ENCODE data around the gene ZSCAN5B.

ZSCAN5B gene

DNA sequence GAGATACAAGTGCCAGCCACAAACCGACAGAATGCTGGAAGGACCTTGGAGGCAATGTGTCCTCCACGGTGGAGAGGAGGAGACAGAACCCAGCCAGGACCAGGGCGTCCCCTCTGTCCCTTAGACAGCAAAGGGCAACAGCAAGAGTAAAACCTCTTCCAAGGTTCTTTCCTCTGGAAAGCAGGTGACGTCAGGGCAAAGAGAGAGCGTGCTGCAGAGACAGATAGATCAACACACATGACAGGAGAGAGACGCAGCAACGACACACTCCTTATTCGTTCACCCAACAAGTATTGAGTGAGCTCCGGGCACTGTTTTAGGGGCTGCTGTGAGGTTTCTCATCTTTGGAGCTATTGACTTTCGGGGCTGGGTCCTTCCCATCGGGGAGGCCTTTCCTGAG is 23.0 kb downstream of the ZSCAN5B start:
- no peak for DNase-seq (ENCODE audit: low read depth)
- TF ChIP-seq, protein P1, sequence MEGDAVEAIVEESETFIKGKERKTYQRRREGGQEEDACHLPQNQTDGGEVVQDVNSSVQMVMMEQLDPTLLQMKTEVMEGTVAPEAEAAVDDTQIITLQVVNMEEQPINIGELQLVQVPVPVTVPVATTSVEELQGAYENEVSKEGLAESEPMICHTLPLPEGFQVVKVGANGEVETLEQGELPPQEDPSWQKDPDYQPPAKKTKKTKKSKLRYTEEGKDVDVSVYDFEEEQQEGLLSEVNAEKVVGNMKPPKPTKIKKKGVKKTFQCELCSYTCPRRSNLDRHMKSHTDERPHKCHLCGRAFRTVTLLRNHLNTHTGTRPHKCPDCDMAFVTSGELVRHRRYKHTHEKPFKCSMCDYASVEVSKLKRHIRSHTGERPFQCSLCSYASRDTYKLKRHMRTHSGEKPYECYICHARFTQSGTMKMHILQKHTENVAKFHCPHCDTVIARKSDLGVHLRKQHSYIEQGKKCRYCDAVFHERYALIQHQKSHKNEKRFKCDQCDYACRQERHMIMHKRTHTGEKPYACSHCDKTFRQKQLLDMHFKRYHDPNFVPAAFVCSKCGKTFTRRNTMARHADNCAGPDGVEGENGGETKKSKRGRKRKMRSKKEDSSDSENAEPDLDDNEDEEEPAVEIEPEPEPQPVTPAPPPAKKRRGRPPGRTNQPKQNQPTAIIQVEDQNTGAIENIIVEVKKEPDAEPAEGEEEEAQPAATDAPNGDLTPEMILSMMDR (IDR thresholded peaks at IDR 0.05; ENCODE audit: low read depth, low read length, missing control alignments), result no peak

DNA sequence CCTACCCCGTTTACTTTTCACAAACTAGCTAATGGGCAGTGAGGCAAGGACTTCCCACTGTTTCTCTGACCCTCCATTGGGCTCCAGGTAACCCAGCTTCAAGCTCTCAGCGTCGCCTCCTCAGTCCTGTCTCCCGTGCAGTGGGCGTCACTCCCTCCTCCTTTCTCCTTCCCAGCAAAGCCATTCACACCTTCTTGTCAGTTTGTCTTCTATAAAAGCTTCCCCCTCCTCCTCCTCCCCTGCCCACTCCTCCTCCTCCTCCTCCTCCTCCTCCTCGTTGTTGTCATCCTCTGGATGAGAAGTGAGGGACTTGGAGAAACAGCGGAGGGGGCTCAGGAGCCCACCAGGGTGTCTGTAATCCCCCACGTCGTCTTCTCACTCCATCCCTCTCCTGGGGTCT is 23.5 kb downstream of the ZSCAN5B start:
- DNase-seq (ENCODE audit: low read depth), result no peak
- TF ChIP-seq, protein P1 (IDR thresholded peaks at IDR 0.05; ENCODE audit: low read depth, low read length, missing control alignments), result no peak
- H3K4me3 ChIP-seq (ENCODE audit: low read depth, low read length), result no peak overlapping the region

More for the DNA sequence above, 23.0 kb downstream of the ZSCAN5B start:
- H3K4me3 ChIP-seq (ENCODE audit: low read depth, low read length), result no peak overlapping the region

DNA sequence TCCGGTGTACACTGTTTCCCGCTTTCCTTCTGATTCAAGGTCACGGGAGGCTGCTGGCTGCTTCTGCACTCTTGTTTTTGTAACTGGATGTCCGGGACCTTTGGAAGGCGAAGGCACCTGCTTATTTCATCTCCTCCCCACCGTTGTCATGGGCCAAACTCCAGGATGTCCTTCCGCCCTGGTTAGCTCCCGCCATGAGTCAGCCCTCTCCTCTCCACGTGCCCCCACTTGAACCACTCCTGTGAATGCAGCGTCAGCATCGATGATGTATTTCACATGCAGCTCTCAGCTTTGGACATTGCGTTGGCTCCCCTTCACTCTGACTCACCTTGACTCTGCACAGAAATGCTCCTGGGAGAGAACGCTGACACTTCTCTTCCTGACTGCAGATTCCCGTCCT is 27.3 kb downstream of the ZSCAN5B start:
- TF ChIP-seq, protein P1 (IDR thresholded peaks at IDR 0.05; ENCODE audit: low read depth, low read length, missing control alignments), result no peak
- H3K4me3 ChIP-seq (ENCODE audit: low read depth, low read length), result no peak overlapping the region
- no peak for DNase-seq (ENCODE audit: low read depth)

DNA sequence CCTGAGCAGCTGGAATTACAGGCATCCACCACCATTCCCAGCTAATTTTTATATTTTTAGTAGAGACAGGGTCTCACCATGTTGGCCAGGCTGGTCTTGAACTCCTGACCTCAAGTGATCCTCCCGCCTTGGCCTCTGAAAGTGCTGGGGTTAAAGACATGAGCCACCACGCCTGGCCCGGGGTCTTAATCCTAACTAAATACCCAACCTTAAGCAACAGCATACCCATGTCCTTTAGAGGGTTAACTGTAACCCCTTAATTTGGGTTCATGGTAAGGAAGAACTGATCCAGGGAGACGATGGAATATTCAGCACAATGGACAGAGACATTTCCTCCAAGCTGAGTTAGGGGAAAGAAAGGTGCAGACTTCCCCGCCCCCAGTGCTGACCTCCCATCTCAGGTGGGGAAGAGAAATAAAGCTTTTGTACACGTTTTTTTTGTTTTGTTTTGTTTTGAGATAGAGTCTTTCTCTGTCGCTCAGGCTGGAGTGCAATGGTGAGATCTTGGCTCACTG is 30.5 kb downstream of the ZSCAN5B start:
- H3K4me3 ChIP-seq (ENCODE audit: low read depth, low read length), result no peak overlapping the region
- no peak for DNase-seq (ENCODE audit: low read depth)
- TF ChIP-seq, protein P1 (IDR thresholded peaks at IDR 0.05; ENCODE audit: low read depth, low read length, missing control alignments), result no peak

DNA sequence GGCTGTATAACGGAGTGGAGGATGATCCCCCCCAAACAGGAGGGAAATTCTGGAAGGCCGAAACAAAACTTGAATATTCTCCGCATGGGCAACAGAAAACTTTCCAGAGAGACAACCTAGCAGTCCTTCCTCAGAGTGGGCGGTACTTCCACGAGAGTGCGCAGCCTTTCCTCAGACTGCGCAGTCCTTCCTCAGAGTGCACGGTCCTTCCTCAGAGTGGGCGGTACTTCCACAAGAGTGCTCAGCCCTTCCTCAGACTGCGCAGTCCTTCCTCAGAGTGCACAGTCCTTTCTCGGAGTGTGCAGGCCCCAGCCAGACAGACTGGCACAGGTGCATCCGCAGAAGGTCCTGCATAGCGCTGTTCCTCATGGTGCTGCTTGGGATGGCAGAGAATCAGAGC is 34.5 kb downstream of the ZSCAN5B start:
- no peak for DNase-seq (ENCODE audit: low read depth)
- H3K4me3 ChIP-seq (ENCODE audit: low read depth, low read length), result no peak overlapping the region
- TF ChIP-seq, protein P1 (IDR thresholded peaks at IDR 0.05; ENCODE audit: low read depth, low read length, missing control alignments), result no peak

DNA sequence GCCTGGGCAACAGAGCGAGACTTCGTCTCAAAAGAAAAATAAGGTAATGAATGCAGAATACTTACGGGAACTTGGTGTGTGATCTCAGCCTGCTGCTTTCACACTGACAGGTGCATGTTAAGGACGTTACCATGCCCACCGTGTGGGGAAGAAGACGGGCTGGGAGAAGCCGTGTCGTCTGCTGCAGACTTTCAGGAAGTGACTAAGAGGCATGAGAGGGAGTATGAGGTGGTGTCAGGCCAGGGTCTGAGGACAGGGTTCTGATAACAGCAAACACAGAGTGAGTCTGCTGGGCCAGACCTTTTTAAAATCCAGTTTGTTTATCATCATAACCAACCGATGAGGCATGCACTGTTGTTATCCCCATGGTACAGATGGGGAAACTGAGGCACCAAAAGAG is 35.3 kb downstream of the ZSCAN5B start:
- no peak for DNase-seq (ENCODE audit: low read depth)
- TF ChIP-seq, protein P1 (IDR thresholded peaks at IDR 0.05; ENCODE audit: low read depth, low read length, missing control alignments), result no peak
- H3K4me3 ChIP-seq (ENCODE audit: low read depth, low read length), result no peak overlapping the region

DNA sequence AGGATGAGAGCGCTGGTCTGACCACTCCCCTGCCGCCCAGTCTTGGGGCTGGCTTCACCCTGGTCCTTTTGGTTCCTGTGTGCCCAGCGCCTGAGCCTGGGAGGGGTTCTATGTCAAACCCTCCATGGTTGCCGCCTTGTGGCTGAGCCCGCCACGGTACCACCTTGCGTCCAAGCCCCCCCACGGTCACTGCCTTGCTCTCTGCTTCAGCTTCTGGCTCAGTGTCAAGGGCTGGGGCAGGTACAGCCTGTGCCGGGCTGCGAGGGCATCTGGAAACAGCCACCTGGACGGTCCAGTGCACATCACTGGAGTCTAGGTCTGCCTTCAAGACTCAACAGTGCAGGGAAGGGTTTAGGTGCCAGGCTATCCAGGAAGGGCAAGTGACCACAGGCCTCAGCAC is 36.0 kb downstream of the ZSCAN5B start:
- TF ChIP-seq, protein P1 (IDR thresholded peaks at IDR 0.05; ENCODE audit: low read depth, low read length, missing control alignments), result no peak
- no peak for DNase-seq (ENCODE audit: low read depth)
- H3K4me3 ChIP-seq (ENCODE audit: low read depth, low read length), result no peak overlapping the region
